Kidney capillary endothelial cell (primary cell): ENCODE measurements around the gene HBZ.
"Not testable (repeated sequence)": the region's sequence is repeated elsewhere in the genome, so short reads cannot be mapped to it uniquely, and the experiment has no call there.

Experiments
- DNase-seq: peaks from one replicate; pipeline ENCODE4 v3.0.0-alpha.2; 2018; ENCODE audit warnings: low spot score

HBZ gene

DNA sequence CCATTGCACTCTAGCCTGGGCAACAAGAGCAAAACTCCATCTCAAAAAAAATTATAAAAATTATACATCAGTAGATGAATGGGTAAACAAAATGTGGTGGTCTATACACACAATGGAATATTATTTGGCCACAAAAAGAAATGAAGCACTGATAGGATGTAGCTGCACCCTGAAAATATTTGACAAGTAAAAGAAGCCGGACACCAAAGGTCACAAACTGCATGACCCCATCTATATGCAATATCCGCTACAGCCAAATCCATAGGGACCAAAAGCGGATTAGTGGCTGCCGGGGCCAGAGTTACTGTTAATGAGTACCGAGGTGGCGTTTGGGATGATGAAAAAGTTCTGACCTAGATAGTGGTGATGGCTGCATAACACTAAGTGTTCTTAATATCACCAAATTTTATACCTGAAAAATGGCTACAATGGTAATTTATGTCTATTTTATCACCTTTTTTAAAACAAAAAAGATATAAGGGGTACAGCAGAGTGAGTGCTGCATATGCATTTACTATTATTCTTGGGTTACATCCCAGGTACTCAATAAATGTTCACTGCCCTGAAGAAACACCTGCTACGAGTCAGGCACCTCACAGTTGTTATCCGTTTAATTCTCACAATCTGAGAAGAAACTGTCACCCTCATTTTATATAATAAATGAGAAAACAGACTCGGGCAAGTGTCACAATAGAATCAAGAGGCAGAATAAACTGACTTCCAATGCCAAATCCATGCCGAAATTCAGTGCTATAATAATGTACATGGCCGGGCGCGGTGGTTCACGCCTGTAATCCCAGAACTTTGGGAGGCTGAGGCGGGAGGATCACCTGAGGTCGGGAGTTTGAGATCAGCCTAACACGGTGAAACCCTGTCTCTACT is 27.0 kb downstream of the HBZ start:
- no peak for DNase-seq

DNA sequence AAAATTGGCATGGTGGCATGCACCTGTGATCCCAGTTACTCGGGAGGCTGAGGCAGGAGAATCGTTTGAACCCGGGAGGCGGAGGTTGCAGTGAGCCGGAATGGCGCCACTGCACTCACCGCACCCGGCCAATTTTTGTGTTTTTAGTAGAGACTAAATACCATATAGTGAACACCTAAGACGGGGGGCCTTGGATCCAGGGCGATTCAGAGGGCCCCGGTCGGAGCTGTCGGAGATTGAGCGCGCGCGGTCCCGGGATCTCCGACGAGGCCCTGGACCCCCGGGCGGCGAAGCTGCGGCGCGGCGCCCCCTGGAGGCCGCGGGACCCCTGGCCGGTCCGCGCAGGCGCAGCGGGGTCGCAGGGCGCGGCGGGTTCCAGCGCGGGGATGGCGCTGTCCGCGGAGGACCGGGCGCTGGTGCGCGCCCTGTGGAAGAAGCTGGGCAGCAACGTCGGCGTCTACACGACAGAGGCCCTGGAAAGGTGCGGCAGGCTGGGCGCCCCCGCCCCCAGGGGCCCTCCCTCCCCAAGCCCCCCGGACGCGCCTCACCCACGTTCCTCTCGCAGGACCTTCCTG is 27.7 kb downstream of the HBZ start, which contains the start of gene HBQ1:
Gene HBQ1 (plus strand): TSS at position 359 of the 575 bp plus-strand sequence. CDS start 28 bp downstream, at position 387.
- DNase-seq: peak; percentile 27

DNA sequence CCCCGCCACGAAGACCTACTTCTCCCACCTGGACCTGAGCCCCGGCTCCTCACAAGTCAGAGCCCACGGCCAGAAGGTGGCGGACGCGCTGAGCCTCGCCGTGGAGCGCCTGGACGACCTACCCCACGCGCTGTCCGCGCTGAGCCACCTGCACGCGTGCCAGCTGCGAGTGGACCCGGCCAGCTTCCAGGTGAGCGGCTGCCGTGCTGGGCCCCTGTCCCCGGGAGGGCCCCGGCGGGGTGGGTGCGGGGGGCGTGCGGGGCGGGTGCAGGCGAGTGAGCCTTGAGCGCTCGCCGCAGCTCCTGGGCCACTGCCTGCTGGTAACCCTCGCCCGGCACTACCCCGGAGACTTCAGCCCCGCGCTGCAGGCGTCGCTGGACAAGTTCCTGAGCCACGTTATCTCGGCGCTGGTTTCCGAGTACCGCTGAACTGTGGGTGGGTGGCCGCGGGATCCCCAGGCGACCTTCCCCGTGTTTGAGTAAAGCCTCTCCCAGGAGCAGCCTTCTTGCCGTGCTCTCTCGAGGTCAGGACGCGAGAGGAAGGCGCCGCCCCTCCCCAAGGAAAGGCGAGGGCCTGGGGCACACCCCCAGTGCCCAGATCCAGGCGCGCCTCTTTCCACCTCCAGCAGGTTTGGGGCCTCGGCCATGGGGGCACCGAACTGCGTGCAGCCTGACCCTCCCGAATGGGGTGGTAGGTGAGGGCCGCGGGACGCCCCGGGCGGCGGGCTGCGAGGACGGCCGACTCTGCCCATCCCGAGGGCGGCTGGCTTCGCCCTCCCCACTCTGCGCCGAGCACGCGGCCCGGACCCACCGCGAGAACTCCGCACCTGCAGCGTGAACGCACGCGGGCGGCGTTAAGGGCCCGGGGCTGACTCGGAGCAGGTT is 28.5 kb downstream of the HBZ start:
- peak; percentile 40 for DNase-seq

DNA sequence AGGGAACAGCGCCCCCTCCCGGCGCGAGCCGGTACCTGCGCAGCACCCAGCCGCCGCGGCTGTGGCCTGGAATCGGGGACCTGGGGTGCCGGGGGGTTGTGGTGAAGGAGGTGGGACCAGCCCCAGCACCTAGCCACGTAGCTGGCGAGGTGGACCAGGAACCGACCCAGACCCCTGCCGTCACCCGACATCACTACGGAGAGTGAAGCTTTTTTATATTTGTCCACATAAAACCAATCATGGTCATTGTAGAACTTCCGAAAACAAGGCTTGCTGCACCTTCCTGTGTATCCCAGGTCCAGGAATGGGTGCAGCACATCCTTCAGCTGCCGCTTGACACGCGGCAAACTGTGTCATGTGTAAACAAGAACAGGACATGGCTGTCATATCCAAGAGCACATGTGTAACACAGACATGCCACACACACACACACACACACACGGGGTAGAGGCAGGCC is 29.1 kb downstream of the HBZ start:
- DNase-seq: no peak

DNA sequence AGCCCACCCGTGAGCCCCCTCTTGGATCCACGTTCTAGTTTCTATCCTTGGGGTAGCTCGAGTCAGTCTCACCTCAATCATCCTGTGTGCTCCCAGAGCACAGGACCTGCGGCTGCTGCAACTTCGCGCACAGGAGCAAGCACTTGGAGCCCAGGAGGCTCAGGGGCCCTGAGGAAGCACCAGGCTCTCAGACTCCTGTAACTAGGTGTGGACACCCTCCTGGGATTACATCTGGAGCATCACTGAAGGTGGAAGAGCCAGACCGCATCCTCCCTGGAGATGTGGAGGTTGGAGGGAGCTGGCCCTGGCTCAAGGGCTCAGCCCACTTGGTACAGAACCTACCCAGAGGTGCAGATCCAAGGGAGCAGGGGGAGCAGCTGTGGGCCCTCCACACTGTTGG is 30.6 kb downstream of the HBZ start:
- DNase-seq: no peak

DNA sequence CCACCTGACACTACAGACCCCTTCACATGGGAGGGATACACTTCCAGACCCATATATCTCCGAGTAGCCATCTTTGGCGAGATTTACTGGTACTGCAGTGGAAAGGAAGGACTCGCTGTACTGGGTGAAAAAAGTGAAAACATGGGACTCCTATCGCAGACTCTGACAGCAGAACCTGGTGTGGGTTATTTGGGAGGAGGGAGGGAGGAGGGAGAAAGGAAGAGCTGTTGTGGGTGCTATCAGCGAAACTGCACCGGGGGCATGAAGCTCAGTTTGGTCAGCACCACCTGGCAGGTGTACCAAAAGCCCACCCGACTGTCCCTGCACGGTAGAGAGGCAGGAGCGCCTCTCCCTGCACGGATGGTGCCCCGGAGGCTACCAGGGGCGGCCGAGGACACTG is 32.8 kb downstream of the HBZ start:
- no peak for DNase-seq

DNA sequence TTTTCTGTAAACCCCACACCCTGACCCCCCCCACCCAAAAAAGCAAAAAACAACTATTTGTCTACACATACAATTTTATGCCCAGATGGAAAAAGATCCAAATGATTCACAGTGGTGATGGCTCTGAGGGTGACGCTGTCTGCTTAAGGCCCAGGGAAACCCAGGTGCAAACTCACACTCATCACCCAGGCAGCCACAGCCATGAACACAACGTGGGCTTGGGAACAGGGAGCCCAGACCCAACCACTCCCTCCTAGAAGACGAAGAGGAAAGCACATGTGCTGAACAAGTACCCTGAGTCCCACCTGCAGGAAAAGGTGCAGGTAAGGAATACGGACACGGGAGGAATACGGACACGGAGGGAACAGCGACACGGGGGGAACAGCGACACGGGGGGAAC is 33.2 kb downstream of the HBZ start:
- no peak for DNase-seq

DNA sequence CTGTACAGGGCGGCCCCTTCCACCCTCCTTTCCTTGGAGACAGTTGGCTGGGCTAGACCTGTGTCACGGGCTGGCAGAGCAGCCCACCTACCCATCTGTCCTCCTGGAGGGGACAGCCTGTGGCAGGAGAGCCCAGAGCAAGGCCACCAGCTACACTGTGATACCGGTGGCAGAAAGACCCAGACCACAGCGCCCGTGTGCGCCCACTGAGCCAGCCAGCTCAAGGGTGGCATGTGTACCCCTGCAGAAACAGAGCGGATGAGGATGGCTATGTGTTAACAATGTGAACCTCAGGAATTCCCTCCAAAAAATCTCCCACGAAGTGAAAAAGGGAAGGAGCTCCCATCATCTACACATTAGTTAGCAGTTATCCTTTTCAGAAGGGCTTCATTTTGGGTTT is 34.9 kb downstream of the HBZ start:
- DNase-seq: no peak

DNA sequence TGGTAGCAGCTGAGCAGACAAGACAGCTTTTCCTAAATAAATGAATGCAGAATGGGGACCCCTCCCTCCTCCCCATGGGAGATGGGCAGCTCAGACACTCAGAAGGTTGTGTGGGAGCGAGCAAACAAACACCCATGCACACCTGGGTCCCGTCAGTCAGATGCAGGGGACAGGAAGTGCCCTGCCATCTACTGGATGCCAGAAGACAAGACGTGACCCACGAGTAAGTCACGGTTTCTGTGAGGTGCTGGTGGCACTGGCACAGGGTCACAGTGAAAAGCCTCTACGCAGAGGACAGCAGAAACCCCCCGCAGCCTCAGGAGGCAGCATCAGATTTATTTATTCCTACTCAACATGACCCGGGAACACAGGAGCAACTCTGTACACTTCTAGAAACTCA is 36.2 kb downstream of the HBZ start:
- DNase-seq: no peak

DNA sequence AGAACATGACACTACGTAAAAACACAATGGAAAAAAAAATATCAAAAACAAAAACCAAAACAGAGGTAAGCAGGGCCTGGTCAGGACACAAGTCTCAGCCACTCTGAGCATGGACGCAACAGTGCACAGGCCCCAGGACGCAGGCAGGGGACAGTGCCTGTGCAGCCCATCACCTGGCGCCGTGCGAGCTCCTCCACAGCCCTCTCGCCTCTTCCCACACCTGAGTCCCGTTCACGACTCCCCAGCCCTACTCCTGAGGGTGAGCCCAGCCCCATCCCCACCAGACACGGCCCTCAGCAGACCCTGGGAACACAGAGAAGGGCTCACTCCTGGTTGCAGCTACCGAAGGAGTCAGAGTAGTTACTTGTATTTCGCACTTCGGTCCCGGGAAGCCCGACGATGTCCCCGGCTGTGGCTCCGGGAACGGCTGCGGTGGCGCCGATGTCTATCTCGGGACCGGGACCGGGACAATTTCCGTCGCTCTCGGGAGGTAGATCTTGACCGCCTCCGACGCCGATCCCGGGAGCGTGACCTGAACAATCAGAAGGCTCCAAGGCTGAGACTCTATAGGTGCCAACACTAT is 37.3 kb downstream of the HBZ start:
- no peak for DNase-seq

DNA sequence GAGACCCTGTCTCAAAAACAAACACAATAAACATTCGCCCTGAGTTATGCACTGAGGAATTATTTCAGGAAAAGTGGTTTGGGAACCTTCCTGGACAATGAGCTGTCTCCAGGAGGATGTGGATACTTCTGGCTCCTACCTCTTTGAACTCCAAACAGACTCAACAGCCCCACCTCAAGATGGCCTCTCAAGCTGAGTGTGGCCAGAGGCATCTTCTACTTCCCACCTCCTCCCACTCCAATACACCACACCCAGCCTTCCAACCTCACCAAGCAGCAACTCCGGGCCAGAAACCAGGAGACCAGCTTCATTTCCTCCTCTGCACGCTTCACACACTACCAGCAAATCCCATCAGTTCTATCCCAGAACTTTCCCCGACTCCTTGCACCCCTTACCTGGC is 39.4 kb downstream of the HBZ start:
- no peak for DNase-seq

DNA sequence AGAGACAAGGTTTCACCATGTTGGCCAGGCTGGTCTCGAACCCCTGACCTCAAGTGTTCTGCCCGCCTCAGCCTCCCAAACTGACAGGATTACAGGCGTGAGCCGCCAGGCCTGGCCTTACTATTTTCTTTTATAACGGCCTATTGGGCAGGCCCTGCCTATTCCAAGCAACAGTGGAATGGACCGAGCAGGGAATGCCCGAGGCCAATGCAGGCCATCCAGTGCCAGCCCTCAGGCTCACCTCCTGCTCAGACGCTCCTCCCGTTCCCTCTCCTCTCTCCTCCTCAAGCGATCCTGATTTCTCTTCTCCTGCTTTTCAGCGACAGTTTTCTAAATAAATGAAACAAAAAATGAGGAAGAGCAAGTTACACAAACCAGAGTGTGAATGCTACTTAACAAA is 40.2 kb downstream of the HBZ start:
- DNase-seq: no peak

DNA sequence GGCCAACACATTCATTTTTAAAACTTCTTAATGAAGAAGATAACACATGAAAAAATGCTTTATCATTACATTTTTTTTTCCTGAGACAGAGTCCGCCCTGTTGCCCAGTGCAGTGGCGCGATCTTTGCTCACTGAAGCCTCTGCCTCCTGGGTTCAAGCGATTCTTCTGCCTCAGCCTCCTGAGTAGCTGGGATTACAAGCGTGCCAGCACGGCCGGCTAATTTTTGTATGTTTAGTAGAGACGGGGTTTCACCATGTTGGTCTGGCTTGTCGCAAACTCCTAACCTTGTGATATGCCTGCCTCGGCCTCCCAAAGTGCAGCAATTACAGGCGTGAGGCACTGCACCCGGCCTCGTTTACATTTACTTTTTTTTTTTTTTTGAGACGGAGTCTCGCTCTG is 41.0 kb downstream of the HBZ start:
- no peak for DNase-seq

DNA sequence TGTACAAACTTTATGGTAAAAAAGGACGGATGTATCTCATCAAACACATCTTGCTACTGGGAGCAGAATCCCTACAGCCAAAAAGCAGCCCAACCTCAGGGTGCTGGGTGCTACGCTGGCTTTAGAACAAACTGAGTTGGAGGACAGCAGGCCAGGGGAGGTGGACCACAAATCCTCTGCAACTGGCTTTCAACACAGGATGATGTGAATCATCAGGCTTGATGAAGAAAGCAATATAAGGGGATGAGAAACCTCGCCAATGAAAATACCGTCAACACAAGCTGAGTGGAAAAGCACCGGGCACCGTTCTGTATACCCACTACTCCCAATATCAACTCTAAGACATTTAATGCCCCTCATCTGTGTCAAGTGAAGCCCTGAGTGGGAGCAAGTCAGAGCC is 42.1 kb downstream of the HBZ start:
- DNase-seq: no peak

DNA sequence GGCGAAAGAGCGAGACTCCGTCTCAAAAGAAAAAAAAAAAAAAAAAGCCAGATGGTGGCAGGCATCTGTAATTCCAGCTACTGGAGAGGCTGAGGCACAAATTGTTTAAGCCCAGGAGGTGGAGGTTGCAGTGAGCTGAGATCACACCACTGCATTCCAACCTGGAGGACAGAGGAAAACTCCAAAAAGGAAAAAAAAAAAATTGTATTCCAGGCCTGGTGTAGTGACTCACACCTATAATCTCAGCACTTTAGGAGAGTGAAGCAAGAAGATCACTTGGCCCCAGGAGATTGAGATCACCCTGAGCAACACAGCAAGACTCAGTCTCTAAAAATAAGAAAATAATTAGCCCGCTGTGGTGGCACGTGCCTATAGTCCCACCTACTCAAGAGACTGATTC is 47.9 kb downstream of the HBZ start:
- no peak for DNase-seq

DNA sequence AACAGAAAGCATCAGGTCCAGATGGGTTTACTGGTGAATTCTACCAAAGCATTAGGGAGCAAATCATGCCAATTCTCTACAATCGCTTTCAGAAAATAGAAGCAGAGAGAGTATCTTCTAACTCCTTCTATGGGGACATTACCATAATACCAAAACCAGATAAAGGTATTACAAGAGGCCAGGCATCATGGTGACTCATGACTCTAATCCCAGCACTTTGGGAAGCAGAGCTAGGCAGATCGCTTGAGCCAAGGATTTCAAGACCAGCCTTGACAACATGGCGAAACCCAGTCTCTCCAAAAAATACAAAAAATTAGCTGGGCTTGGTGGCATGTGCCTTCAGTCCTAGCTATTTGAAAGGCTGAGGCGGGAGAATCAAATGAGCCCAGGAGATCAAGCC is 50.8 kb downstream of the HBZ start:
- DNase-seq: no peak

DNA sequence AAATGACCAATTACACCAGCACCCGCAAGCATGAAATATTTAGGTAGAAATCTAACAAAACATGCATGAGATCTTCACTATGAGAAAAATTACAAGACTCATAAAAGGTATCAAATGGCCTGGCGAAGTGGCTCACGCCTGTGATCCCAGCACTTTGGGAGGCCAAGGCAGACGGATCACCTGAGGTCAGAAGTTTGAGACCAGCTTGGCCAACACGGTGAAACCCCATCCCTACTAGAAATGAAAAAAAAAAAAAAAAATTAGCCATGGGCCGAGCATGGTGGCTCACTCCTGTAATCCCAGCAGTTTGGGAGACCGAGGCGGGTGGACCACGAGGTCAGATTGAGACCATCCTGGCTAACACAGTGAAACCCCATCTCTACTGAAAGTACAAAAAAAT is 51.6 kb downstream of the HBZ start:
- DNase-seq: not testable (repeated sequence)
